ENCODE data around the gene C1orf87.

DNA sequence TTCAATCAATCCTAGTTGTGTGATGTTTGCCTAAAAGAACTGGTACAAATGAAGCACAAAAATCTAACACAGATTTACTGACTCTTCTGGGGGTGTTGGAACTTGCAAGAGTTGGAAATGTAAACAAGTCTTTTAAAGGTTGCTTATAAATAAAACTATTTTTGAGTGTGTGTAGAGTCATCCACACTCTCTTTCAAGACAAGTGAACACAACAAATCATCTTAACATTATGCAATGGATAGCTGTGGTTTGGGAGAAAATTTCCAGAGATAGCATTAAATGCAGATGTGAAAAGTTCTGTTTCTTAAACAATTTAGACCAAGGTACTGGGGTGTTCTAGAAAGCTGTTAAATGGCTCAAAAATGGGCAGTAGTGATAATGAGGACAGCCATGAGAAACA lies 28.7 kb downstream of the C1orf87 start:
- no peak for TF ChIP-seq GATA2 (IDR thresholded peaks at IDR 0.05; ENCODE audit: low read depth, low read length)
- no peak for TF ChIP-seq GATA3 (IDR thresholded peaks at IDR 0.05; ENCODE audit: low read depth, low read length)

Measured in SH-SY5Y (cell line).